Measurements from ENCODE around the gene FANCC.

Gene FANCC

GRCh38 chr9:95099321-95100070 is 218.0 kb downstream of the FANCC start:
- DNase-seq (ENCODE audit: low spot score), result no peak

GRCh38 chr9:95098391-95098921 is 219.1 kb downstream of the FANCC start:
- DNase-seq (ENCODE audit: low spot score), result no peak

- DNase-seq (ENCODE audit: low spot score), result no peak
Measured at GRCh38 chr9:95097279-95097678, 220.2 kb downstream of the FANCC start.

GRCh38 chr9:95096807-95097206 is 220.7 kb downstream of the FANCC start:
- no peak for DNase-seq (ENCODE audit: low spot score)

- DNase-seq (ENCODE audit: low spot score), result no peak
Measured at GRCh38 chr9:95096381-95096780, 221.1 kb downstream of the FANCC start.

- DNase-seq (ENCODE audit: low spot score), result no peak
Measured at GRCh38 chr9:95095641-95096355, 221.7 kb downstream of the FANCC start.

- no peak for DNase-seq (ENCODE audit: low spot score)
Measured at GRCh38 chr9:95094002-95094401, 223.5 kb downstream of the FANCC start.

GRCh38 chr9:95093586-95093985 is 223.9 kb downstream of the FANCC start:
- no peak for DNase-seq (ENCODE audit: low spot score)

- peak; percentile 60 for DNase-seq (ENCODE audit: low spot score)
Measured at GRCh38 chr9:95092262-95093072, 225.0 kb downstream of the FANCC start.

- DNase-seq (ENCODE audit: low spot score), result peak; percentile 25
Measured at GRCh38 chr9:95091601-95092261, 225.8 kb downstream of the FANCC start.

GRCh38 chr9:95090871-95091577 is 226.5 kb downstream of the FANCC start:
- DNase-seq (ENCODE audit: low spot score), result no peak

GRCh38 chr9:95090023-95090791 is 227.3 kb downstream of the FANCC start:
- DNase-seq (ENCODE audit: low spot score), result no peak

GRCh38 chr9:95089257-95090022 is 228.1 kb downstream of the FANCC start:
- DNase-seq (ENCODE audit: low spot score), result no peak

GRCh38 chr9:95088421-95089161 is 228.9 kb downstream of the FANCC start:
- DNase-seq (ENCODE audit: low spot score), result no peak

- DNase-seq (ENCODE audit: low spot score), result no peak
Measured at GRCh38 chr9:95087659-95088242, 229.8 kb downstream of the FANCC start.

GRCh38 chr9:95086564-95086955 is 230.9 kb downstream of the FANCC start:
- DNase-seq (ENCODE audit: low spot score), result no peak

- no peak for DNase-seq (ENCODE audit: low spot score)
Measured at GRCh38 chr9:95085861-95086563, 231.5 kb downstream of the FANCC start.

Measured in AG08395 (cell line).